Thymus (tissue), 11 donors: ENCODE measurements around the gene SIK1. TPM values are rescaled to one million over a fixed set of nuclear protein-coding genes. Genes with fewer than 3 reads are reported as not detected.
"Not testable (repeated sequence)": the region's sequence is repeated elsewhere in the genome, so short reads cannot be mapped to it uniquely, and the experiment has no call there.

Experiments used
- DNase-seq, 9 donors: peaks; one replicate each; pipeline ENCODE4 v3.0.0-alpha.2; 2013; ENCODE audit warnings: low spot score in 9 of 9, low read depth in 6 of 9, missing footprints in 1 of 9
- H3K27ac ChIP-seq, 2 donors: one replicate each; pipeline ENCODE4 v1.5.1; 2013; ENCODE audit warnings: control low read depth in 1 of 2, low read depth in 1 of 2, low read length in 1 of 2, mild to moderate bottlenecking in 1 of 2, moderate library complexity in 1 of 2
- H3K27me3 ChIP-seq, 2 donors: one replicate each; pipeline ENCODE4 v1.5.1; 2013; ENCODE audit warnings: low read length in 1 of 2; ENCODE audit not compliant: control insufficient read depth in 2 of 2, insufficient read depth in 1 of 2
- H3K36me3 ChIP-seq, 2 donors: one replicate each; pipeline ENCODE4 v1.5.1; 2013; ENCODE audit warnings: low read length in 1 of 2, mild to moderate bottlenecking in 1 of 2, moderate library complexity in 1 of 2; ENCODE audit not compliant: control insufficient read depth in 2 of 2, insufficient read depth in 2 of 2
- H3K4me1 ChIP-seq, 2 donors: one replicate each; pipeline ENCODE4 v1.5.1; 2013; ENCODE audit warnings: low read length in 2 of 2; ENCODE audit not compliant: control insufficient read depth in 2 of 2, insufficient read depth in 2 of 2
- H3K4me3 ChIP-seq, 2 donors: one replicate each; pipeline ENCODE4 v1.5.1; 2013; ENCODE audit warnings: low read length in 2 of 2, control low read depth in 1 of 2, mild to moderate bottlenecking in 1 of 2
- H3K9me3 ChIP-seq, 2 donors: one replicate each; pipeline ENCODE4 v1.5.1; 2013; ENCODE audit warnings: low read length in 1 of 2, mild to moderate bottlenecking in 1 of 2; ENCODE audit not compliant: control insufficient read depth in 2 of 2, insufficient read depth in 1 of 2
- WGBS: extraction: QIAGEN DNeasy Blood & Tissue Kit; methylation state at CpG from one replicate; pipeline ENCODE4 v1.1.7; 2013; 5-methylcytosine and 5-hydroxymethylcytosine counted together
- polyA plus RNA-seq: library from polyadenylated mRNA; stranded (reverse); fragments of 200-250 nt; gene quantifications from one replicate; pipeline ENCODE4 v1.2.3, GENCODE V29; 2013
- total RNA-seq: library from RNA; stranded (reverse); fragments of 120-200 nt; gene quantifications from one replicate; pipeline ENCODE4 v1.2.4, GENCODE V29; 2013
- donor health status: healthy.

Gene SIK1
- total and polyA plus RNA-seq, 2 donors: 1.1 to 16.9 TPM

DNA sequence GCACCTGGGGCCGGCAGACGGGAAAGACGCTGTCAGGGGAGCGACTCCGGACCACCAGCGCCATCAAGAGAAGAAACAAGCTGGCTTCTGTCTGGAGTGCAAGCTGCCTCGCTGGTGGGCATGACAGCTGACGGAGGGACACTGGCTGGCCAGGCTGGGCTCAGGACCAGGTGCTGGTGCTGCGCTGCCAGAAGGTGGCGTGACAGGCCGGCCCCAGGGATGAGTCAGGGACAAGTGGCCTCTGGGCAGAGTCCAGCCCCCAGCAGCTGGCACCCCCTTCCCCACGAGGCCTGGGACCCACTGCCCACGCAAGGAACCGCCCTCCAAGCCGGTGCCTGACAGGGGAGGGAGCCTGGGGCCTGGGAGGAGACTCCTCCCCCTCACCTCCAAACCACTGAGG is 7.5 kb downstream of the SIK1 start:
- H3K9me3 ChIP-seq, H3K27me3 ChIP-seq, DNase-seq, H3K4me1 ChIP-seq, H3K27ac ChIP-seq, H3K36me3 ChIP-seq, H3K4me3 ChIP-seq: not testable (repeated sequence)
- WGBS: no CpG with 5 or more reads among the region's 15 CpGs

DNA sequence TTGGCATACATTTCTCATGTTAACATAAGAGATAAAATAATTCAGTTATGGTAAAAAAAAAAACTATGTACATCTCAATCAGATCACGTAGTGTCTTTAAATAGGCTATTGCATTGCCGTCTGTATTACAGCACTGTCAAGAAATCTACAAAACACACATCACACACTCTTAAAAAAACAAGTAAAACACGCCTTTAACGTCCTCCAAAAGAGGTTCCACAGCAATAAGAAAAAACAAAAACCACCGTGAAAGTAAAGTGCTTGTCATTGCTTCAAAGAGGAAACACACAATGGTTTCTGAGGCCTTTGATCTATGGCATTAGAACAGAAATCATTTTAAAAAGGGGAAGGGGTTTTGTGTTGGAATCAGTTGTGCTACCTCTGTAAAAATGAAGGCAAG is 12.4 kb downstream of the SIK1 start:
- H3K27ac ChIP-seq, H3K36me3 ChIP-seq, H3K9me3 ChIP-seq, DNase-seq, H3K4me3 ChIP-seq, H3K4me1 ChIP-seq, H3K27me3 ChIP-seq: not testable (repeated sequence)
- no CpG with 5 or more reads among the region's 5 CpGs for WGBS

DNA sequence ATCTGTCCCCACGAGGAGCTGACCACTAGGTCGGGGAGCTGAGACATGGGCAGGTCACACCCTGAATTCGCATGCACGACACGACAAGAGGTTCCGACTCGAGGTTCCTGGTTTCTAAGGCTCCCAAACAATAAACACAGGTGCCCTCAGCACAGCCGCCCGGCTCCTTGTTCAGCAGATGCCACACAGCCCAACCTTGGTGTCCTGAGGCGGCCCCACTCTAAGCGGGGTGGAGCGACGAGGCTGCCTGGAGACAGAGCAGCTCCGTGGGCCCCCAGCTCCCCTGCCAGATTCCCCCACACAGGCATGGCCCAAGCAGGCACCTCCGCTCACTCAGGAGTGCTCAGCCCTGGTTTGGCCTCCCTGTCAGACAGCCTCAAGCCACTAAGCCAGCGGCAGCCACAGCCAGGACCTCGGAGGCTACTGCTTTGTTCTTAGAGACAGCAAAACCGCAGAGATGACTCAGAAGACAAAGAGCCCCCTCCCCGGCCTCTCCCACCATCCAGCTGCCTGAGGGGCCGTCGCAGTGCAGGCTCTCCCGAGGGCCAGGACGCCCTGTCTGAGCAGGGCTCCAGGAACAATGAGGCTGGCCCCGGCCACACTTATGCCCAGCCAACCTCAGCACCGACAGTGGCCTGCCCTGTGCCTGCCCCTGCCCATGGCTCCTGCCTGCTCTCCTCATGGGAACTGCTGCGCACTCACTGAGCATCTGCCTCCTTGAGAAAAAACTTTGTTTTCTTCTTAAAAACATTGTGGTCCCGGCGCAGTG is 14.7 kb downstream of the SIK1 start:
- not testable (repeated sequence) for H3K4me1 ChIP-seq, DNase-seq, H3K9me3 ChIP-seq, H3K27me3 ChIP-seq, H3K27ac ChIP-seq, H3K4me3 ChIP-seq, H3K36me3 ChIP-seq
- WGBS: 92% methylated on average over 3 of the region's 28 CpGs

DNA sequence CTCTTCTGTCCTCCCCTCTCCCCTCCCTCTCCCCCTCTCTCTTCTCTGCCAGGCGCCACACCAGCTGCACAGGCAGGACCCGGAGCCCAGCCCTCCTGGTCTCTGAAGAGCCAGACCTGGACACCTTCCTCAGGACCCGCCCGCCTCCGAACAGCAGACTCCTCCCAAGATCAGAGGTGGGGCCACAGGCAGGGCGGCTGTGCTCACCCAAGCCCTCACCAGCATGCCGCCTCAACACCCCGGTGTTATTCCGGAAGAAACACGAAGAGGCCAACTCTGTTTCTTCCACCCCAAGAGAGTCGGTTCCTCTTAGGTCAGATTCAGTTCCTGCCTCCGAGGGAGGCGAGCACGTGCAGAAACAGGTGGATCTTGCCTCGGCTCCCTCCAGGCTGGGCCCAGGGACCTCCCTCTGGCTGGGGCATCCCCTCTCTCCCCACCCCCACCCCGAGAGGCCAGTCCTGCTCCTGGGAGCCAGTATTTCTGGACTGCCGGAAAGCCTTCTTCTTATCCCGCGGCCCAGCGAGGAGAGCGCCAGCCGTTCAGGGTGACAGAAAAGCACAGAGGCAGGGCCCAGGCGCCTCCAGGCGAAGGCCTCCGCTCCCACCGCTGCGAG is 16.4 kb downstream of the SIK1 start:
- not testable (repeated sequence) for H3K9me3 ChIP-seq, H3K4me3 ChIP-seq, H3K36me3 ChIP-seq, H3K4me1 ChIP-seq, H3K27me3 ChIP-seq, H3K27ac ChIP-seq, DNase-seq
- WGBS: 100% methylated on average over 8 of the region's 27 CpGs

DNA sequence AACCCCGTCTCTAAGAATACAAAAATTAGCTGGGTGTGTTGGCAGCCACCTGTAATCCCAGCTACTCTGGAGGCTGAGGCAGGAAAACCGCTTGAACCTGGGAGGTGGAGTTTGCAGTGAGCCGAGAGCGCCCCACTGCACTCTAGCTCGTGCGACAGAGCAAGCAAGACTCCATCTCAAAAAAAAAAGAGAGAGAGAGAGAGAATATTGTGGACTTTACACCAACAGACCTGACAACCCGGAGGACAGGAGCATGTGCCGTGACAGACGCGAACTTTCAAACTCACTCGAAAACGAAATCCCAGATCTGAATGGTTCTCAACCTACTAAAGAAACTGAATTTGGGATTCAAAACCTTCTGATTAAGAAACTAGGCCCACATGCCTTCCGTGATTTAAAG is 19.8 kb downstream of the SIK1 start:
- H3K27ac ChIP-seq, H3K9me3 ChIP-seq, DNase-seq, H3K4me1 ChIP-seq, H3K4me3 ChIP-seq, H3K27me3 ChIP-seq, H3K36me3 ChIP-seq: not testable (repeated sequence)
- no CpG with 5 or more reads among the region's 13 CpGs for WGBS

DNA sequence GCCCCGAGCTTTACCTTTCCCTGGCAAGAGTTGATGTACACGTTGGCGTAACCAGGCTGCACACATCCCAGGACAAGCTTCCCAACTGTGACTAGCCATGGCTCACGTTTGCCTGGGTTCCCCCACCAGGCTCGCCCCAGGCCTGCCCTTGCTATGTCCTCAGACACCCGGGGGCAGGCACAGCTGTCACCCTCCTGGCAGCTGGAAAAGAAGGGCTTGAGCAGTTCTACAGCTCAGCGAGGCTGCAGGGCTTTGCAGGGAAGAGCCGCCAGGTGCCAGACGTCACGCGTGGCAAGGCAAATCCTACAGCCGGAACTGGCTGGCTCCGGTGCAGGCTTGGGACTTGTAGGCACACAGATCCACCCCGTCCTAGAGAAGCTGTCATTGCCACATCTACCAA is 22.5 kb downstream of the SIK1 start:
- not testable (repeated sequence) for H3K27me3 ChIP-seq, H3K4me3 ChIP-seq, DNase-seq, H3K9me3 ChIP-seq, H3K36me3 ChIP-seq, H3K4me1 ChIP-seq, H3K27ac ChIP-seq
- WGBS: no CpG with 5 or more reads among the region's 14 CpGs

DNA sequence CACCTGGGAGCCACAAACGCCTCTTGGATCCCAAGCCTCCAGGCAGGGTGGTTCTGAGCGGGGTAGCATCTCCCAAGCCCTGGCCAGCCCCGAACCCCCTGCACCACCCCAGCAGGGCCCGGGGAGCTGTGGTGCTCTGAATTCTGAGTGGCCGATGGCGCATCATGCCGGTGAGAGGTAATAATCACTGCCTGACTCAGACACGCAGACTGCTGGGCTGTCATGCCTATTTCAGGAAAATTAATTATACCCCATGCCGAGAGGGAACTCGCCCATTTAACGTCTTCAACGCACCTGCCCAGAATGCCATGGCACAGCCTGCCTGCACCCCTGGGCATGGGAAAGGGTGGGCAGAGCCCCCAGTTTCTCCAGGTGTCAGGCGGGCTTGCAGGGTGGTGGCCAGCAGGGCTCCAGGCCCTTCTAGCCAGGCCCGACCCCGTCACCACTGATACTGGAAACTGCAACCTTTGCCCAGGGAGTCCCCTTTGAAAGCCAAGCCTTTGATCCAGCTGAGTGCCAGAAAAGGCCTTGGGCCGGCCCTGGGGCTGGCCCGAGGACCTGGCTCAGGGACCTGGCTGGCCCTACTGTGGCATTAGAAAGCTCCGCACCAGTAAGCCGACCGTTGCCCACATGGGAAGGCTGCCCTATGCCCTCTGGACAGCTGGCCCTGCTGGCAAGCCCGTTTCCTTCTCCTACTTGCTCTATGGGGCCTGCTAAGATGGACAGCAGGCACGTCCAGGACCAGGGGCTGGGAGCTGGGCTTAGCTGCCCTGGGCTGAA is 23.1 kb downstream of the SIK1 start:
- not testable (repeated sequence) for H3K27ac ChIP-seq, H3K36me3 ChIP-seq, H3K27me3 ChIP-seq, H3K9me3 ChIP-seq, DNase-seq, H3K4me1 ChIP-seq, H3K4me3 ChIP-seq
- 97% methylated on average over 7 of the region's 22 CpGs for WGBS

DNA sequence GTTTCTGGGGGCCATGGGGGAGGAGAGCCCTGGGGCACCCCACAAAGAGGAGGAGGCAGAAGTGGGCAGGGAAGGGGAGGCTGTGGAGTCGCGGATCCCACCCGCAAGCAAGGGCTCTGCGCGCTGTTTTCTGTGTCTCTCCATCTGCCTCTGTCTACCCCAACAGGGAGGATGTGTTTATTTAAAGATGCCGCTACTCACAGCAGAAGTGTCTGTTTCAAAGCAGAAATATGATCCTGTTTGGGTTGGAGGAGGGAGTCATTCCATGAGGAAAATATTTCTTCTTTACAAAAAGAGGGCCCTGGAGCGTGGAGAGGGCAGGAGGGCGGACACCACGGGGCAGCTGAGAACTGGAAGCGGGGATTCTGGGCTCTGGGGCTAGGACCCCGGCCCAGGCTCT is 25.8 kb downstream of the SIK1 start:
- not testable (repeated sequence) for DNase-seq, H3K27me3 ChIP-seq, H3K36me3 ChIP-seq, H3K4me3 ChIP-seq, H3K4me1 ChIP-seq, H3K27ac ChIP-seq, H3K9me3 ChIP-seq
- no CpG with 5 or more reads among the region's 11 CpGs for WGBS

DNA sequence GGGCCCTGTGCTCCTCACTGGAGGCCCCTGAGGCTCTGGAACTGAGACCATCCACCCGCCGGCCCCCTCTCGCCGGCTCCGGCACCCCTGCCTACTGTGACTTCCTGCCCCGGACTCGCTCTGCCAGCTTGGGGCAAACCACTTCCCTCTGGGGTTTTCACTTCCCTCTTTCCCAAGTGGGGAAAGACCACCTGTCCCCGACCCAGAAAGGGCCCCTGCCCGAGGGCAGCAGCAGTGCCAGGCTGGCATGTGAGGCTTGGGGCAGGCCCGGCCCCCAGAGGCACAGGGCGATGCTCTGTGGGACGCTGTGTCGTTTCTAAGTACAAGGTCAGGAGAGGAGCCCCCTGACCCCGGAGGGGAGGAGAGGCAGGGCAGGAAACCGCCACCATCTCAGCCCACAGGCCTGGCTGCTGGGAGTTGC is 27.3 kb downstream of the SIK1 start:
- H3K27ac ChIP-seq, H3K4me1 ChIP-seq, H3K36me3 ChIP-seq, H3K27me3 ChIP-seq, DNase-seq, H3K4me3 ChIP-seq, H3K9me3 ChIP-seq: not testable (repeated sequence)
- no CpG with 5 or more reads among the region's 15 CpGs for WGBS
